ENCODE results near the gene SHANK3. TPM values are rescaled to one million over a fixed set of nuclear protein-coding genes. Genes with fewer than 3 reads are reported as not detected.

Gene SHANK3
- total and polyA plus RNA-seq, 2 of the 4 experiments (the other 2 are of a cell fraction): 0.18 to 1.5 TPM

DNA sequence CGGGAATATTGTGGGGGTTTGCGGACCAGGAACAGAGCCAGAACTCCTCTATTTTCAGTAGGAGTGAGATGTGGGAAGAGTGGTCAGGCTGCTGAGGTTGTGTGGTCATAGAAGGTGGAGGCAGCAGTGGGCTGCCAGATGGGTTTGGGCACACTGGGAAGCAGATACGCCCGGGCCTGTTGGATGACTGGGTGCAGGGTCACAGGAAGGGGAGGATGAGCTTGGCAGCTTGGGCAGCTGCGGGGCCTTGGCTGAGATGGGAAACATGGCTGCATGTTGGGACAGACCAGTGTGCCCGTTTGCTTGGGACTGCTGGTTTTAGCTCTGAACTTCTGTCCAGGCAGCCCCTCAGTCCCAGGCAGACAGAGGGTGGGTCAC lies 11.4 kb downstream of the SHANK3 start:
- CTCF ChIA-PET: no interaction called here
- Histone ChIP-seq H2BK15ac (ENCODE audit: low read depth, low read length) (no peak overlapping the region), H3K4me3 (ENCODE audit: insufficient read depth, low read depth, low read length) (no peak overlapping the region), H3K79me1 (ENCODE audit: low read depth in 1 of 2, low read length in 2 of 2) (no peaks in the 10 kb centered on the region), H3K9ac (ENCODE audit: low read depth, low read length) (no peak overlapping the region), H2BK20ac (ENCODE audit: low read depth, low read length) (no peak overlapping the region), H3K23ac (ENCODE audit: low read depth, low read length) (no peak overlapping the region), H2BK120ac (ENCODE audit: low read depth, low read length) (no peak overlapping the region), H4K20me1 (ENCODE audit: insufficient read depth, low read length) (no peaks in the 10 kb centered on the region), H2AFZ (replicated peaks; ENCODE audit: low read length, poor library complexity) (no peak overlapping the region), H3K4me1 (ENCODE audit: control insufficient read depth, insufficient read depth, low read length) (no peaks in the 10 kb centered on the region), H2BK5ac (ENCODE audit: low read depth, low read length, poor library complexity, severe bottlenecking) (no peak overlapping the region), H3K14ac (replicated peaks; ENCODE audit: low read depth, low read length) (no peak overlapping the region), H3K9me1 (ENCODE audit: insufficient read depth, low read length) (no peaks in the 10 kb centered on the region), H3K4me2 (ENCODE audit: low read depth, low read length) (no peak overlapping the region), H3K18ac (ENCODE audit: low read depth, low read length) (no peak overlapping the region), H2AK5ac (ENCODE audit: low read depth, low read length) (no peak overlapping the region), H4K8ac (ENCODE audit: low read depth in 2 of 2, low read length in 2 of 2) (no peak overlapping the region), H3K27ac (ENCODE audit: insufficient read depth, low read length) (no peak overlapping the region), H3K36me3 (ENCODE audit: control insufficient read depth, insufficient read depth, low read length) (no peaks in the 10 kb centered on the region), H3K56ac (ENCODE audit: extremely low read depth, insufficient read depth, low read length) (no peak overlapping the region), H4K5ac (ENCODE audit: low read depth, low read length) (no peak overlapping the region), H2AK9ac (replicated peaks; ENCODE audit: low read depth, low read length, poor library complexity) (no peak overlapping the region), H4K91ac (ENCODE audit: insufficient read depth, low read depth, low read length) (no peak overlapping the region), H3K4ac (ENCODE audit: low read depth, low read length) (no peak overlapping the region), H3K9me3 (ENCODE audit: control insufficient read depth, insufficient read depth, low read length) (no peaks in the 10 kb centered on the region), H3K27me3 (ENCODE audit: control insufficient read depth, insufficient read depth, low read length) (peaks cover 6% of the 10 kb centered on the region)
- POLR2A ChIA-PET (ENCODE audit: unreplicated experiment): no interaction called here
- intact Hi-C loops (cut with micrococcal nuclease) (no loop called here), in situ Hi-C loops (cut with MboI; ENCODE audit: low sequenced_read_pairs) (no loop called here), dilution Hi-C loops (cut with HindIII; ENCODE audit: low sequenced_read_pairs, unreplicated experiment) (no loop called here)
- TF ChIP-seq, protein P1, sequence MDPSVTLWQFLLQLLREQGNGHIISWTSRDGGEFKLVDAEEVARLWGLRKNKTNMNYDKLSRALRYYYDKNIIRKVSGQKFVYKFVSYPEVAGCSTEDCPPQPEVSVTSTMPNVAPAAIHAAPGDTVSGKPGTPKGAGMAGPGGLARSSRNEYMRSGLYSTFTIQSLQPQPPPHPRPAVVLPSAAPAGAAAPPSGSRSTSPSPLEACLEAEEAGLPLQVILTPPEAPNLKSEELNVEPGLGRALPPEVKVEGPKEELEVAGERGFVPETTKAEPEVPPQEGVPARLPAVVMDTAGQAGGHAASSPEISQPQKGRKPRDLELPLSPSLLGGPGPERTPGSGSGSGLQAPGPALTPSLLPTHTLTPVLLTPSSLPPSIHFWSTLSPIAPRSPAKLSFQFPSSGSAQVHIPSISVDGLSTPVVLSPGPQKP (IDR thresholded peaks at IDR 0.05; ENCODE audit: borderline replicate concordance, low read depth, low read length): no peak
- TF ChIP-seq NFE2L2 (IDR thresholded peaks at IDR 0.05; ENCODE audit: low read depth, low read length) (no peak), RCOR1 (IDR thresholded peaks at IDR 0.05; ENCODE audit: insufficient replicate concordance, low read length) (no peak), CEBPB (IDR thresholded peaks at IDR 0.05; ENCODE audit: low read depth, low read length) (no peak), MXI1 (IDR thresholded peaks at IDR 0.05; ENCODE audit: borderline replicate concordance, low read depth, low read length) (no peak), RFX5 (IDR thresholded peaks at IDR 0.05; ENCODE audit: low read depth, low read length) (no peak), SMC3 (IDR thresholded peaks at IDR 0.05; ENCODE audit: low read depth, low read length) (no peak), CTCF (conservative IDR thresholded peaks at IDR 0.05; ENCODE audit: low read depth, low read length) (no peak), MAZ (IDR thresholded peaks at IDR 0.05; ENCODE audit: borderline replicate concordance, low read depth, low read length) (no peak), RAD21 (IDR thresholded peaks at IDR 0.05; ENCODE audit: low read length) (no peak), FOS (IDR thresholded peaks at IDR 0.05; ENCODE audit: low read depth, low read length) (no peak), BHLHE40 (IDR thresholded peaks at IDR 0.05; ENCODE audit: low read depth, low read length) (no peak), CHD1 (IDR thresholded peaks at IDR 0.05; ENCODE audit: low read depth, low read length) (no peak), MAFK (IDR thresholded peaks at IDR 0.05; ENCODE audit: low read depth, low read length) (no peak), POLR2A (IDR thresholded peaks at IDR 0.05; ENCODE audit: low read depth, low read length) (no peak)
- TF ChIP-seq, protein P2, sequence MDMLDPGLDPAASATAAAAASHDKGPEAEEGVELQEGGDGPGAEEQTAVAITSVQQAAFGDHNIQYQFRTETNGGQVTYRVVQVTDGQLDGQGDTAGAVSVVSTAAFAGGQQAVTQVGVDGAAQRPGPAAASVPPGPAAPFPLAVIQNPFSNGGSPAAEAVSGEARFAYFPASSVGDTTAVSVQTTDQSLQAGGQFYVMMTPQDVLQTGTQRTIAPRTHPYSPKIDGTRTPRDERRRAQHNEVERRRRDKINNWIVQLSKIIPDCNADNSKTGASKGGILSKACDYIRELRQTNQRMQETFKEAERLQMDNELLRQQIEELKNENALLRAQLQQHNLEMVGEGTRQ (IDR thresholded peaks at IDR 0.05; ENCODE audit: low read depth, low read length): no peak
- WGBS, 2 experiments (ENCODE audit: extremely low coverage in 2 of 2, insufficient read length in 1 of 2): 80% methylated on average over 4 of the region's 6 CpGs; no CpG with 5 or more reads in 1 of the 2 experiments
- BruUV-seq (replicated peaks): no TSS peak
- DNase-seq (no peak), ATAC-seq (ENCODE audit: low read depth) (no peak)

Measured in IMR-90 (cell line).